PC-3 (cell line): Measurements from ENCODE around the gene DECR2. TPM values are rescaled to one million over a fixed set of nuclear protein-coding genes. Genes with fewer than 3 reads are reported as not detected.
A peak's percentile ranks its signal among the peaks of the same experiment; 100 is the strongest.

Source experiments
- ATAC-seq: fragments of 200-7000 bp; cut with Tn5 transposase; 2 replicates; pipeline ENCODE4 v1.9.1; 2020; ENCODE audit warnings: mild to moderate bottlenecking, moderate library complexity
- BruUV-seq: library from RNA; stranded (reverse); fragments of 400-500 nt; replicated peaks from 2 replicates; lab custom pipeline; 2021; lab: Mats Ljungman, UMichigan
- CTCF ChIA-PET: fragments of 300-600 bp; sonication (Branson Sonifier 250); formaldehyde crosslinking; loops from one replicate; lab custom pipeline; 2022; ENCODE audit warnings: antibody characterized with exemption; lab: Charles Lee
- POLR2A ChIA-PET: fragments of 300-600 bp; sonication (Branson Sonifier 250); formaldehyde crosslinking; loops from one replicate; lab custom pipeline; 2022; ENCODE audit warnings: antibody characterized with exemption; ENCODE audit not compliant: unreplicated experiment; lab: Charles Lee
- DNase-seq: peaks from one replicate; pipeline ENCODE4 v3.0.0-alpha.2; 2015
- H2AFZ ChIP-seq: fragments of 300-600 bp; sonication (generic); 2 replicates; pipeline ENCODE4 v1.6.0; 2016; ENCODE audit warnings: antibody characterized with exemption, low read length
- H3F3A ChIP-seq: fragments of 300-600 bp; sonication (generic); one replicate; pipeline ENCODE4 v1.6.0; 2017; ENCODE audit warnings: antibody characterized with exemption, low read length, control low read depth, mild to moderate bottlenecking; ENCODE audit not compliant: unreplicated experiment
- H3K27ac ChIP-seq: fragments of 300-600 bp; sonication (generic); 2 replicates; pipeline ENCODE4 v1.5.1; 2016; ENCODE audit warnings: mild to moderate bottlenecking, low read length
- H3K27me3 ChIP-seq: fragments of 300-600 bp; sonication (generic); 2 replicates; pipeline ENCODE4 v1.6.1; 2016; ENCODE audit warnings: low read length, mixed read lengths
- H3K36me3 ChIP-seq: fragments of 300-600 bp; sonication (generic); 2 replicates; pipeline ENCODE4 v1.6.1; 2016; ENCODE audit warnings: low read depth, mixed run types, low read length, mixed read lengths
- H3K4me1 ChIP-seq: fragments of 300-600 bp; sonication (generic); 2 replicates; pipeline ENCODE4 v1.5.1; 2016; ENCODE audit warnings: low read length; ENCODE audit not compliant: insufficient read depth
- H3K4me2 ChIP-seq: fragments of 300-600 bp; sonication (generic); 2 replicates; pipeline ENCODE4 v1.6.0; 2016; ENCODE audit warnings: low read length
- H3K4me3 ChIP-seq: fragments of 300-600 bp; sonication (generic); 2 replicates; pipeline ENCODE4 v1.5.1; 2016; ENCODE audit warnings: mild to moderate bottlenecking, low read length, mixed read lengths
- H3K79me2 ChIP-seq: fragments of 300-600 bp; sonication (generic); 2 replicates; pipeline ENCODE4 v1.6.1; 2017; ENCODE audit warnings: low read length, mixed read lengths
- H3K9ac ChIP-seq: fragments of 300-600 bp; sonication (generic); 2 replicates; pipeline ENCODE4 v1.6.0; 2016; ENCODE audit warnings: mild to moderate bottlenecking, low read length
- H3K9me2 ChIP-seq: fragments of 300-600 bp; sonication (generic); replicated peaks from 2 replicates; pipeline ENCODE4 v1.6.1; 2016; ENCODE audit warnings: mixed run types, low read length, mixed read lengths
- H3K9me3 ChIP-seq: fragments of 300-600 bp; sonication (generic); 2 replicates; pipeline ENCODE4 v1.6.1; 2016; ENCODE audit warnings: low read length, mixed read lengths
- H4K20me1 ChIP-seq: fragments of 300-600 bp; sonication (generic); 2 replicates; pipeline ENCODE4 v1.6.1; 2016; ENCODE audit warnings: low read length, mixed read lengths
- EZH2 ChIP-seq: fragments of 300-600 bp; sonication (generic); IDR thresholded peaks from one replicate; pipeline ENCODE4 v1.6.1; 2017; ENCODE audit warnings: antibody characterized with exemption, mild to moderate bottlenecking, low read length; ENCODE audit not compliant: unreplicated experiment
- EZH2phosphoT487 ChIP-seq: fragments of 300-600 bp; sonication (generic); IDR thresholded peaks from 2 replicates; pipeline ENCODE4 v1.6.1; 2018; ENCODE audit warnings: mild to moderate bottlenecking, antibody characterized with exemption, low read length, borderline replicate concordance
- intact Hi-C: fragments of 100-400 bp; cut with micrococcal nuclease; formaldehyde crosslinking; loops from 2 replicates; pipeline ENCODE4 v1.9.0; 2023
- total RNA-seq: library from RNA; depleted of rRNA; stranded (reverse); fragments of >200 nt; gene quantifications from 2 replicates; pipeline ENCODE4 v1.2.3, GENCODE V29; 2014
- TF ChIP-seq, protein P1 (sequence below): fragments of 300-600 bp; sonication (generic); conservative IDR thresholded peaks from 2 replicates; pipeline ENCODE4 v1.5.1; 2017; ENCODE audit warnings: antibody characterized with exemption, low read depth, mild to moderate bottlenecking, low read length

The DECR2 gene
- total RNA-seq, 1 experiment from 2014 or later: 19.8 TPM

- no TSS peak for BruUV-seq
- H2AFZ ChIP-seq: no peak overlapping the region
- H3K27me3 ChIP-seq: no peaks in the 10 kb centered on the region
- no peaks in the 10 kb centered on the region for H3K79me2 ChIP-seq
- TF ChIP-seq EZH2: no peak
- H4K20me1 ChIP-seq: no peaks in the 10 kb centered on the region
- ChIA-PET CTCF (no interaction called here), POLR2A (no interaction called here)
- no peak overlapping the region for H3K9ac ChIP-seq
- no peak for DNase-seq
- H3K9me3 ChIP-seq: no peaks in the 10 kb centered on the region
- H3K9me2 ChIP-seq: no peaks in the 10 kb centered on the region
- no peaks in the 10 kb centered on the region for H3F3A ChIP-seq
- H3K36me3 ChIP-seq: no peaks in the 10 kb centered on the region
- no peak for ATAC-seq
- intact Hi-C loops: no loop called here
- H3K4me1 ChIP-seq: peaks cover 7% of the 10 kb centered on the region; the same call in 1 of the 2 replicates
- no peak overlapping the region for H3K27ac ChIP-seq
- no peak overlapping the region for H3K4me2 ChIP-seq
- H3K4me3 ChIP-seq: no peak overlapping the region
Observed at GRCh38 chr16:366476-366875, 35.2 kb upstream of the DECR2 start.

GRCh38 chr16:367333-367903 lies 34.3 kb upstream of the DECR2 start:
- POLR2A ChIA-PET: no interaction called here
- H3K9me3 ChIP-seq: no peaks in the 10 kb centered on the region
- DNase-seq: no peak
- H4K20me1 ChIP-seq: no peaks in the 10 kb centered on the region
- H2AFZ ChIP-seq: no peak overlapping the region
- H3K27me3 ChIP-seq: no peaks in the 10 kb centered on the region
- H3K79me2 ChIP-seq: no peaks in the 10 kb centered on the region
- no peak overlapping the region for H3K9ac ChIP-seq
- H3F3A ChIP-seq: no peaks in the 10 kb centered on the region
- no peaks in the 10 kb centered on the region for H3K36me3 ChIP-seq
- TF ChIP-seq, protein P1, sequence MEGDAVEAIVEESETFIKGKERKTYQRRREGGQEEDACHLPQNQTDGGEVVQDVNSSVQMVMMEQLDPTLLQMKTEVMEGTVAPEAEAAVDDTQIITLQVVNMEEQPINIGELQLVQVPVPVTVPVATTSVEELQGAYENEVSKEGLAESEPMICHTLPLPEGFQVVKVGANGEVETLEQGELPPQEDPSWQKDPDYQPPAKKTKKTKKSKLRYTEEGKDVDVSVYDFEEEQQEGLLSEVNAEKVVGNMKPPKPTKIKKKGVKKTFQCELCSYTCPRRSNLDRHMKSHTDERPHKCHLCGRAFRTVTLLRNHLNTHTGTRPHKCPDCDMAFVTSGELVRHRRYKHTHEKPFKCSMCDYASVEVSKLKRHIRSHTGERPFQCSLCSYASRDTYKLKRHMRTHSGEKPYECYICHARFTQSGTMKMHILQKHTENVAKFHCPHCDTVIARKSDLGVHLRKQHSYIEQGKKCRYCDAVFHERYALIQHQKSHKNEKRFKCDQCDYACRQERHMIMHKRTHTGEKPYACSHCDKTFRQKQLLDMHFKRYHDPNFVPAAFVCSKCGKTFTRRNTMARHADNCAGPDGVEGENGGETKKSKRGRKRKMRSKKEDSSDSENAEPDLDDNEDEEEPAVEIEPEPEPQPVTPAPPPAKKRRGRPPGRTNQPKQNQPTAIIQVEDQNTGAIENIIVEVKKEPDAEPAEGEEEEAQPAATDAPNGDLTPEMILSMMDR: no peak
- no peak for TF ChIP-seq EZH2phosphoT487
- BruUV-seq: TSS peak; percentile 13
- no peak overlapping the region for H3K4me2 ChIP-seq
- H3K4me3 ChIP-seq: no peak overlapping the region
- no peaks in the 10 kb centered on the region for H3K9me2 ChIP-seq
- no peak for ATAC-seq
- intact Hi-C loops: no loop called here
- peaks cover 5% of the 10 kb centered on the region; the same call in 1 of the 2 replicates for H3K4me1 ChIP-seq
- no peak overlapping the region for H3K27ac ChIP-seq
- CTCF ChIA-PET: no interaction called here

- Histone ChIP-seq H3K4me2 (no peak overlapping the region), H3K27me3 (no peaks in the 10 kb centered on the region), H3K4me1 (peaks cover 5% of the 10 kb centered on the region; the same call in 1 of the 2 replicates), H3K9me2 (no peaks in the 10 kb centered on the region), H2AFZ (no peak overlapping the region), H4K20me1 (no peaks in the 10 kb centered on the region), H3K36me3 (no peaks in the 10 kb centered on the region), H3K9me3 (no peaks in the 10 kb centered on the region), H3K9ac (no peak overlapping the region), H3F3A (no peaks in the 10 kb centered on the region), H3K27ac (no peak overlapping the region), H3K4me3 (no peak overlapping the region), H3K79me2 (no peaks in the 10 kb centered on the region)
- DNase-seq: no peak
- no peak for ATAC-seq
- TF ChIP-seq, protein P1: no peak
- TF ChIP-seq EZH2 (no peak), EZH2phosphoT487 (no peak)
- intact Hi-C loops: no loop called here
- ChIA-PET CTCF (no interaction called here), POLR2A (no interaction called here)
- BruUV-seq: no TSS peak
Observed at GRCh38 chr16:368388-369158, 33.1 kb upstream of the DECR2 start.
